Measurements from ENCODE around the gene CTIF.

- TF ChIP-seq CTCF (IDR thresholded peaks at IDR 0.05) (no peak), POLR2AphosphoS5 (IDR thresholded peaks at IDR 0.05; ENCODE audit: insufficient read depth in 1 of 2, low read depth in 1 of 2) (no peak)
These were observed 362.6 kb downstream of the CTIF start for GRCh38 chr18:48901145-48902022.
